Measurements from ENCODE around the gene TTC1.
"Not testable (repeated sequence)": the region's sequence is repeated elsewhere in the genome, so short reads cannot be mapped to it uniquely, and the experiment has no call there.

Gene TTC1, protein sequence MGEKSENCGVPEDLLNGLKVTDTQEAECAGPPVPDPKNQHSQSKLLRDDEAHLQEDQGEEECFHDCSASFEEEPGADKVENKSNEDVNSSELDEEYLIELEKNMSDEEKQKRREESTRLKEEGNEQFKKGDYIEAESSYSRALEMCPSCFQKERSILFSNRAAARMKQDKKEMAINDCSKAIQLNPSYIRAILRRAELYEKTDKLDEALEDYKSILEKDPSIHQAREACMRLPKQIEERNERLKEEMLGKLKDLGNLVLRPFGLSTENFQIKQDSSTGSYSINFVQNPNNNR

DNA sequence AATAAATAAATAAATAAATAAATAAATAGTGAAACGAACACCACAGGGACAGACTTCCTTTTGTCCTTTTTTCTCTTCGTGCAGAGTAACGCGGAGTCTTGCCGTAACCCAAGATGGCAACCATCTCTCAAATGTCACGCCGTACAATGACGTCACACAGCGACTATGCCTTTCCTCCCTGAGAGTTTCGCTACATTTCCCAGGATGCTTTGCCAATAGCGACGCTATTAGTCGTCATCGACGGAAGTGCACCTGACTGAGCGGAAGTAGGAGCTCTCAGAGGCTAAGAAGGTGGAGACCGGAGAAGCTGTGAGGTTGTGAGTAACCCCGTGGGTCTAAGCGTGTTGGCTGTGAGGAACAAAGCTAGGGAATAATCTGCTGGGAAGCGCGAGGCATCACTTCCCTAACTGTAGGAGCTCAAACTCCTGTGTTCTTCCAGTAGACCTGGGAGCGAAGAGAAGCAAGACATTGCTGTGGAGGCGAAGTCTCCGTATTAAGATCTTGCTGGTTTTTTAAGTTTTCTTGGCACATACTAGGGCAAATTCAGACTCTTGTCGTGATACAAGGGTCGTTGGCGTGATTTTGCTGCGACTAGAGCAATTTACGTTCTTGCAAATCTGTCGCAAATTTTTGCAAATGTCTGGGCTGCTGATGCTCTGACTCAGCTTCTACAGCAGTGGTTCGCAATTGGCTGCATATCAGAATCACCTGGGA lies at the start of gene TTC1:
Gene TTC1 (plus strand): TSS at position 263 of the 714 bp plus-strand sequence. CDS start 1,390 bp downstream, outside the sequence.
- intact Hi-C loops (cut with DNase I), result no loop called here

DNA sequence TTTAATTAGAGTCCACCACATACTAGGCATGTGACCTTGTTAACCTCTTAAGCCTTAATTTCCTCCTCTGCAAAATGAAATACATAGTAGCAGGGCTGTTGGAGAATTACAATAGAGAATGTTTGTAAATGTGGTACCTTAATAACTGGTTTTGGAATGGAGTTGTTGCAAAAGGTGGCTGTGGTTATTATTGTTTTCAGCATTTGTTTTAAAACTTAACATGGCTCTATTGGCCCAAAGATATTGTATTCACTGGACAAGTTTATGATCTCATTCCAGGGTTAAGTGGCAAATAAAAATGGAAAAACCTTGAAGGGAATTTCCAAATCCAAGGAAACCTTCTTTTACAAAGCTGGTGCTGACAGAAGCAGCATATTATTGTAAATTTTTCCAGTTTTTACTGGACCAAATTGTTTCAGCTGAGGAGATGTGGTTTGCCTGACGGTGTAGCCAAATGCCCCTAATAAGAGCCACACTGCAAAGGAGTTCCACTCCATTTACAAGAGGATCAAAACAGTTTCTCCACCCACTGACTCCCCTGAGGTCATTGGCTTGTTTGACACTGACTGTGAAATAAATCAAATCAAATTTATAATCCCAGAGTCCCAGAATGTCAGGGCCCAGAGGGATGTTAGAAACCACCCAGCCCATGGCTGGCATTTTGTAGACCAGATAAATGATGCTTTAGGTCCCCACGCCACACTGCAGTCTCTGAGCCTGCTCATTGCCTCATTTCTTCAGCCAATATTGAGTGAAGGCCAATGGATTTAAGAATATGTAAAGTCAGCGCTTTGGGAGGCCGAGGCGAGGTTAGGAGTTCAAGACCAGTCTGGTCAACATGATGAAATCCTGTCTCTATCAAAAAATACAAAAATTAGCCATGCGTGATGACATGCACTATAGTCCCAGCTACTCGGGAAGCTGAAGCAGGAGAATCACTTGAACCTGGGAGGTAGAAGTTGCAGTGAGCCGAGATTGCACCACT lies 47.5 kb upstream of the TTC1 start:
- no peak for DNase-seq
- intact Hi-C loops (cut with DNase I), result no loop called here

More for the DNA sequence above, at the start of gene TTC1:
- DNase-seq, result peak; percentile 87 to 99 (median 95)

DNA sequence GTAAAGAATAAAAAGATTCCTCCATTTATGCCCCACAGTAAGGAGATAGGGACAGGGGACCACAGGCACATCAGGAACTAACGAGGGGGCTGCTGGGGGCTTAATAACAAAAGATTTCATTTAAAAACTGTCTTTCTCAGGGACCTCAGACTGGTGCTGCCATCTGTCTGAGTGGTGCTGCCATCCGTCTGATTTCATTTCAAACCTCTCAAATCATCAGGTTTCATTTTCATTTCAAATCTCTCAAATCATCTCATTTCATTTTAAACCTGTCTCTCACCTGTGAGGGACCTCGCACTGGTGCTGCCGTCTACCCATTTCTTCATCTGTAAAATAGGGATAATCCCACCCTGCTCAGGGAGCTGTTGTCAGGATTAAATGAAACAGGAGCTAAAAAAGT lies 46.7 kb upstream of the TTC1 start:
- DNase-seq, result no peak
- intact Hi-C loops (cut with DNase I), result no loop called here

DNA sequence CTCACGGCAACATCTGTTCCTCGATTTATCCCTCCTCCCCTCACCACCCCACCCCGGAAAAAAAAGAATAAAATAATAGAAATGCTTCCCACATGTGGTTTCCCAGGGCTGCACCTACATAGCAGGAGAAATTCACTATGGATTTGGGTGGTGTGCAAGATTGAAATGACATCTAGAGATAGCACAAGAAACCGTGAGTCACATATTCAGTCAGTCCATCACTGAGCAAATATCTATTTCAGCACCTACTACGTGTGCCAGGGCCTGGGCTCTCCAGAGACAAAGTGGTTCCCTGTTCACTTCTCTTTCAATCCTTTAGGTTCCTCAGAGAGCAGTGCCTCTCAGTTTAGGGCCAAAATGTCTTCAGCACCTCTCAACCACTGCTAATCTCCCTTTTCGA lies 45.0 kb upstream of the TTC1 start:
- intact Hi-C loops (cut with DNase I), result no loop called here
- DNase-seq, result no peak

DNA sequence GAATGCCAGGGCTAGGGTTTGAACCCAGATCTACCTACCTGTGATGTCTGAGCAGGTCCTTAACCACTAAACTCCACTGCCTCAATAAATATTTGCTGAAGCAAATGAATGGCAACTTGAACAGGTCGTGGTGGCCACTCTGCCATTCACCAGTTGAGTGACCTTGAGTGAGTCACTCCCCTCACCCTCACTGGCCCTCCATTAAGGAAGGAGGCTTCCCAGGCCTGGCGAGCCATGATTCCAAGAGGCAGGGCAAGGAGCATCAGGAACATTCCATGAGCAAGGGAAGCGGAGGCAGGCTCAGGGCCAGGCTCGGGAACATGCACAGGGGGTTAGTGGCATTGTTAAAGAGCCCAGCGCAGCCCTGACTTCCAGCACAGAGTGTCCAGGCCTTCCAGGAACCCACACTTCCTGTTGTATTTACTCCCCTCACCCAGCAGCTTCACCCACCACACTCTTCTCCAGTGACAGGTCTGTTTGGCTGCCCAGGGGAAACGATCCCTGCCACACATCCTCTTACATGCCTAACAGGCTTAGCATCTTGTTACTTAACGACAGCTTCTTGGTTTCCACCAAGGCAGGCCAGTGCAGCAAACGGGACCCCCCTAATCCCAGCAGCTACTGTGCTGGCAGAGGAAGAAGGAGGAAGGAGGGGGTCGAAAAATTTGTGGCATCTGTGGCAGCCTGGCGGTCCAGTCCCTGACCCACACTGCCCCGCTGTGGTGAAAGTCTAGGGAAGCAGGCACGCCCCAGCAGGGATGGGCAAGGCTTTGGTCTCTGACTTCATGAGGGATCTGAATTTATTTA lies 43.7 kb upstream of the TTC1 start:
- intact Hi-C loops (cut with DNase I), result no loop called here
- DNase-seq, result peak in 8 of 10 donors; percentile 28 to 88 (median 34)

DNA sequence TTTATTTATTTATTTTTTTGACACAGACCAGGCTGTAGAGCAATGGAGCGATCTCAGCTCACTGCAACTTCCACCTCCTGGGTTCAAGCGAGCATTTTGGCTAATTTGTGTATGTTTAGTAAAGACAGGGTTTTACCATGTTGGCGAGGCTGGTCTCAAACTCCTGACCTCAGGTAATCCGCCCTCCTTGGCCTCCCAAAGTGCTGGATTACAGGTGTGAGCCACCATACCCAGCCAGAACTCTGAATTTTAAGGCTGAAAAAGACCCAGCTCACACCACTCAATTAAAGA lies 43.2 kb upstream of the TTC1 start:
- intact Hi-C loops (cut with DNase I); DNase-seq: not testable (repeated sequence)

DNA sequence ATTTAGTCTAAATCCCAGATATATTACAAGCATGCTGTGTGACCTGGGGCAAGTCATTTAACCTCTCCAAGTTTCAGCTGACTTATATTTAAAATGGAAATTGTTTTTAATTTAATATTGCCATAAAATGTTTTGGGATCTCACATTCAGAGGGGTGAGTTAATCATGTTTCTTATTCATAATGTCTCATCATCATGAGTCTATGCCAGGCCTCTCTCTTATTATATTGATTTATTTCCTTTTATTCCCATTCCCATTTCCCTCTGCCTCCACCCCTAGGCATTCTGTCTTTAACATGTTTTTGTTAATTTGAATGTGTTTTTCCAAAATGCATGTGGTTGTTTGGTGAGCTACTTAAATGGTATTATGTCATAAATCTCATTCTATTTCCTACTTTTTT lies 39.0 kb upstream of the TTC1 start:
- no peak for DNase-seq
- intact Hi-C loops (cut with DNase I), result no loop called here

DNA sequence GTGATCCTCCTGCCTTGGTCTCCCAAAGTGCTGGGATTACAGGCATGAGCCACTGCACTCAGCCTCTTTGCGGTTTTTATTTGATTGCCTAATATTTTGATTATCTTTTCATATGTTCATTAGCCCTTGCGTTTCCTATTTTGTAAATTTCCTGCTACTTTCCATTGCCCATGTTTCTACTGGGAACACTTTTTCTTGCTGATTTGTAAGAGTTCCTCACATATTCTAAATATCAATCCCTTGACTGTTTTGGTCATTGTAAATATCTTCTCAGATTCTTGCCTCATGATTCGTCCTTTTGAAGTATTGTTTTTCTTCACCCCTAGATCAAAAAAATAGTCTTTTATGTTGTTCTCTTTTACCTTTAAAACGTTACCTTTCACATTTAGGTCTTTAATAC lies 37.9 kb upstream of the TTC1 start:
- intact Hi-C loops (cut with DNase I), result no loop called here
- no peak for DNase-seq

DNA sequence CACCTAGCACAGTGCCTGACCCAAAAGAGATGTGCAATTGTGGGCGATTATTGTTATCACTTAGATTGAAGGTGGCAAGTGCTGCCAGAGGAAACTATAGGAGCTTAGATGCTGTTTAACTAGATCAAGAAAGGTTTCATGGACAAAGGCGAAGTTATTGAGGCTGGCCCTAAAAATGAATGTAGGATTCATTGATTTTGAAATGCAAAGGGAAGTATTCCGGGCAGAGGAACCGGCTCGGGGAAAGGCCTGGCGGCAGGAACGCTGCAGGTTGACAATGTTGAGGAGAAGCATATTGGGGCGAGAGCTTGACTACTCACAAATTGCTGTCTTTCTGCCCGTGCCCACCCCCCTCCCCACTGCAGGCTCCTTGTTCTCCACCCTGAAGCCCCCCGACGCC lies 37.4 kb upstream of the TTC1 start:
- DNase-seq, result no peak
- intact Hi-C loops (cut with DNase I), result no loop called here

DNA sequence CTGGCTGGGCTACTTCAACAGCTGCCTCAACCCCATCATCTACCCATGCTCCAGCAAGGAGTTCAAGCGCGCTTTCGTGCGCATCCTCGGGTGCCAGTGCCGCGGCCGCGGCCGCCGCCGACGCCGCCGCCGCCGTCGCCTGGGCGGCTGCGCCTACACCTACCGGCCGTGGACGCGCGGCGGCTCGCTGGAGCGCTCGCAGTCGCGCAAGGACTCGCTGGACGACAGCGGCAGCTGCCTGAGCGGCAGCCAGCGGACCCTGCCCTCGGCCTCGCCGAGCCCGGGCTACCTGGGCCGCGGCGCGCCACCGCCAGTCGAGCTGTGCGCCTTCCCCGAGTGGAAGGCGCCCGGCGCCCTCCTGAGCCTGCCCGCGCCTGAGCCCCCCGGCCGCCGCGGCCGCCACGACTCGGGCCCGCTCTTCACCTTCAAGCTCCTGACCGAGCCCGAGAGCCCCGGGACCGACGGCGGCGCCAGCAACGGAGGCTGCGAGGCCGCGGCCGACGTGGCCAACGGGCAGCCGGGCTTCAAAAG lies 36.9 kb upstream of the TTC1 start:
- peak in 1 of 10 donors; percentile 65 for DNase-seq
- intact Hi-C loops (cut with DNase I), result no loop called here

DNA sequence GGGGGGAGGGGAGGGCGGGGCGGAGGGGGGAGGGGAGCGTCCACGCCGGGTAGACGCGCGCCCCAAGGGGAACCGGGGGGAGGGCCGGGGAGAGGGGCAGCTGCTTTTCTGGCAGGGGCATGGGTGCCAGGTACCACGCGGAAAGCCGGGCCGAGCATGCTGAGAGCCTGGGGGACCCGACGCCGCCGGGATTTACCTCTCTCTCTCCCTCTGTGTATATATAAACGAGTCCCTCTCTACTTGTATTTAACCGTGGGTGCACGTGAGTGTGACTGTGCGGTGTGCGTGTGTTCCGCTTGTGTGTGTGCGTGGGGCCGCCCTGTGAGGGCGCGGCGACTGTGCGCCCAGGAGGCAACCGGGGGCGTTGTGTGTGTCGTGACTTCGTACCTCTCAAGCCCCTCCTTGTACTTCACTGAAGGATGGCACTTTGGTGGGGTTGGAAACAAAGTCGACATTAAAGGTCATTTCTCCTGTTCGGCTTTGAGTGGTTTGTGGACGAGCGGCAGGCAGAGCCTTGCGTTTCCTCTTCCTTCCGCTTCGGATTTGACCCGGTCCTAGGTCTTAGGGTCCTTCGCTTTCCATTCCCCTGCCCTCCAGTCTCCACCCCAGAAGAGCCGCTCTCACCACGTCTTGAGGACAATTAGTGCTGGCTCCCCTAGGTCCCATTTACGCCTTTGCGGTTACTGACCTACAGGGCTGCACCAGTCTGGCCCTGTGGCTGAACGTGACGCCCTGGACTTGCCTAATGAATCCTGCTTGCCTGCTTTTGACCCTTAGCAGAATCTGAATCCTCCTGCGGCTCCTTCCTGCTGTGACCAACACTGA lies 36.2 kb upstream of the TTC1 start:
- intact Hi-C loops (cut with DNase I), result no loop called here
- DNase-seq, result no peak

DNA sequence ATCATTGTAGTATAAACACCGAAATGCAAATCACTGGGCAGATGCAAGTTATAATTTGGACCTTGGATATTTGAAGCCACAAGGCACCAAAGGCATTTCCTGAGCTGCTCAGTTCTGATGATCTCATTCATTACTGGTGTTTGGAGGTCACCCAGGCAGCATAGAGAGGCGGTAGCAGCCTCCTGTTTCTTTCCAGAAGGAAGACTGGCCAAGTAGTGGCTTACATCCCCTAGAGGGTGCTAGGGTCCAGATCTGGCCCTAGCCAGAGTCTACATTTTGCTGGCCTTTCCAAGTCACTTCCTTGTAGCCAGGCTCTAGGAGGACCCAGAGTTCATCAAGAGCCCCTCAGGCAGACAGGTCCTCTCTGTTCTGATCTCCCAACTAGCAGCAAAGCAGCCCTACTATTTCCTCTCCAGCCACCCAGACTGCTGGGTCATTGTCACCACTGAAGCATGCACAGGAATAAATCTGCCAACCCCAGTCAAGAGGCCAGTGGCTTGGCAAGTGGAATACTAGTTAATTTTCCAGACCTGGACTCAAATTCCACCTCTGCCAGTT lies 33.4 kb upstream of the TTC1 start:
- no peak for DNase-seq

DNA sequence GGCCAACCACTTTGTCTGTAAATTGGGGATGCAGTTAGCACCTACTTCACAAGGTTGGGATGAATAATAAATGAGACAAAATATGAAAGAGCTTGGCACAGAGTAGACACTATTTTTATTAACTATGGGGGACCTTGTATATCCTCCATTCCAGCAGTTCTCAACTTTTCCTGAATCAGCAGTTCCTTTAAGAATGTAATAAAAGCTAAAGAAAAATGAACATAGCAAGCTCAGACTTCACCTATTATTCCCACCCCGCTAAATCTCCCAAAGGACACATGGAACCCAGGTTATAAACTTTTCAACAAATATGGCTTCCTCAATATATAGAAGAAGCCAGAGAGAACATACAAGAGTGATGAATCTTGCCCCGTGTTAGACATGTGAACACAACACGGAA lies 32.0 kb upstream of the TTC1 start:
- no peak for DNase-seq
- intact Hi-C loops (cut with DNase I), result no loop called here

More for the DNA sequence above, 33.4 kb upstream of the TTC1 start:
- intact Hi-C loops (cut with DNase I), result no loop called here

DNA sequence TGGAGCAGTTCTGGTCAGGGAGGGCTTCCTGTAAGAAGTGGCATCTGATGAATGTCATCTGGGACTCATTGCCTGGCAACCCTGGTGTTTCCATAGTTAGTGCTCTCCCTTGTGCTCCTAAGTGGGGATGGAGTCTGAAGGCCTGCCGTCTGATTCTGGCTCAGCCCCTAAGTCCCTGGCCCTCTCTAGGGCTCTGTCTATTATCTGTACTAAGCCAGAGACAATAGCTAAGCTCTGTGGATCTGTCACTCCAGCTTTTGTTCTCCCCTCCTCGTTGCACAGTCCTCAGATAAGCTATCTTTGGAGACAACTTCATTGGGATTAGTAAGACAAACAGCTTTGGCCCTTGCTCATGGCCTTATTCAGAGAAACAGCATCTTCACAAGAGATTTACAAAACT lies 30.6 kb upstream of the TTC1 start:
- DNase-seq, result no peak
- intact Hi-C loops (cut with DNase I), result no loop called here

DNA sequence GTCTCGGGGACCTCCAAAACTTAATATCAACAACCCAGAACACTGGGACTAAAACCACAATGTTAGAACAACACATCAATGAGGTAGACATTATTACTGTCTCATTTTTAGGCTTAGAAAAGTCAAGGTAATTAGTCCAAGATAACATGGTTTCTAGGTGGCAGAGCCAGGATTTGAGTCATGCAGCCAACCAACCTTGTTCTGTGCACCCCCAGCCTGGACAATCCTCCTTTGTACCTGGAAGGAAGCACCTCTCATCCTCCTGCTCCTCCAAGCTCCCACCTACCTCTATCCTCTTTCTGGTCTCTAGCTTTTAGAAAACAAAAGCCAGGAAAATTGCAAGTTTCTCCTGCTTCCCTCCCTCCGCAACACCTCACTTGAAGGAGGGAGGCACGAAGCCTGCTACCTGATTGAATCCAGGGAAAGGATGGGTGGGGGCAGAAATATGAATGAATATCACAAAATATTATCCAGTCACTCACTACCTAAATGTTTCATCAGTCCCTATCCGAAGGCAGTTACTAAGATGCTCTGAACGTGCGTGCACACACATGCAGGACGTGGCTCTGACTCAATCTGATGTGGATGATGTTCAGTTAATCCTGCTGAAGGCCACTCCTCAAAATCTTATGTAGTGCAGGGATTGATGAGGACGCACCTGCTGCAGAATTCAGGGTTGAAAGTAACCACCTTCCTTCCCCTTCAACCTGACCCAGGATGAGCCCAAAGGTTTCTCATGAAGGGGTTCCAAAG lies 26.3 kb upstream of the TTC1 start:
- intact Hi-C loops (cut with DNase I), result no loop called here
- no peak for DNase-seq

DNA sequence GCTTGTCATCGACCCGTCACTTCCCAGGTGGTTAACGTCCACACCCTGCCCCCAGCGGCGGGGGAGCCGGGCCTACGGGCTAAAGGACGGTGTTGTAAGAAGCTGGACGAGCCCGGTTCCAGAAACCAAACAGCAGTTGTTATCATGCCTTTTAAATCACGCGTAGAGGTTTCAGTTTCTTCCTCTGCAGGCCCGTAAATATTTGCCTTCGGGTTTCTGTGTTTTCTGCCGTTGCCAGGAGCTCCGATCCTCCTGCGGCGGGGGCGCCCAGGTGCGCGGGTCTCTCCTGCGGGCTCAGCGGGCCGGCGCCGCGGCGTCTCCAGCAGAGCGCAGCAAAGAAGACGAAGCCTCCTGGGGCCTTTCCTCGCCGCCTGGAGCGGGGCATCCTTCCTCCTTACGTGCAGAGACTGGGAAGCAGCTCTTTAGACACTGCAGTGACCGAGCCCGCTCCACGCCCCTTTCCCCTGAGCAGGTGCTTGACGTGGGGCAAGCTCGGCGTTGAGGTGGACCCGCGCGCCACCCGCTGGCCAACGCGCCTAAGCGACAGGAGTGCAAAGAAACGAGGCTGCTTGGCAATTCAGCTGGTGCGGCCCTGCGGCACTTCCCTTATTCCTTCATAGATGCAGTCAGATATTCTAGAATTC lies 21.8 kb upstream of the TTC1 start:
- peak; percentile 55 to 98 (median 84) for DNase-seq
- intact Hi-C loops (cut with DNase I), result loop anchor here (1.0 to 2.0 kb wide), 3 partner anchors 472 to 700 kb away; no protein-coding TSS in a partner anchor

DNA sequence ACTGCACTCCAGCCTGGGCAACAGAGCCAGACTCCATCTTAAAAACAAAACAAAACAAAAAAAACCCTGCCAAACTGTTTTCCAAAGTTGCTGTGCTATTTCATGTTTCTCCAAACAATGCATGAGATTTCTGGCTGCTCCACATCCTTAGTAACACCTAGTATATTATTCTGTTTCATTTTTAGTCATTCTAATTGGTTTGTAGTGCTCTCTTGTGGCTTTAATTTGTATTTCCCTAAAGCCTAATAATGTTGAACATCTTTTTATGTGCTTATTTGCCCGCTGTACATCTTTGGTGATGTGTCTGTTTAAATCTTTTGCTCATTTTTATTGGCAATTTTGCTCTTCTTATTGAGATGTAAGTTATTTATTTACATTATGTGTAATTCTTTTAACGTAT lies 18.4 kb upstream of the TTC1 start:
- intact Hi-C loops (cut with DNase I), result no loop called here
- DNase-seq, result no peak

DNA sequence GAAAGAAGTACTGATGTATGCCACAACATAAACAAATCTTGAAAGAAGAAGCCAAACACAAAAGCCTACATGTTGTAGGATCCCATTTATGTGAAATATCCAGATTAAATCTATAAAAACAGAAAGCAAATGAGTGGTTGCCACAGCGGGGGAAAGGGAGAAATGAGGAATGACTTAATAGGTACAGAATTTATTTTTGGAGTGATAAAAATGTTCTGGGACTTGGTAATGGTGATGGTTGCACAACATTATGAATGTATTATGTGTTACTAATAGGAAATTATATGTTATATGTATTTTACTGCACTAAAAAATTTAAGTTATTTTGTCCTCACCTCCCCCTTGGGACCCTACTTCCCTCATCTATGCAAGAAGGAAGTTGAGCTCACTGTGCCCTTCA lies 16.4 kb upstream of the TTC1 start:
- DNase-seq, result no peak
- intact Hi-C loops (cut with DNase I), result no loop called here

Measured in posterior cingulate gyrus (tissue), 11 donors.